NCI-H446 (cell line): ENCODE data around the gene FZR1.
"Not testable (repeated sequence)": the region's sequence is repeated elsewhere in the genome, so short reads cannot be mapped to it uniquely, and the experiment has no call there.

ENCODE experiments used
- DNase-seq, 2 experiments: peaks; one replicate each; lab custom pipeline; 2025; lab: John Stamatoyannopoulos, UW

The FZR1 gene

DNA sequence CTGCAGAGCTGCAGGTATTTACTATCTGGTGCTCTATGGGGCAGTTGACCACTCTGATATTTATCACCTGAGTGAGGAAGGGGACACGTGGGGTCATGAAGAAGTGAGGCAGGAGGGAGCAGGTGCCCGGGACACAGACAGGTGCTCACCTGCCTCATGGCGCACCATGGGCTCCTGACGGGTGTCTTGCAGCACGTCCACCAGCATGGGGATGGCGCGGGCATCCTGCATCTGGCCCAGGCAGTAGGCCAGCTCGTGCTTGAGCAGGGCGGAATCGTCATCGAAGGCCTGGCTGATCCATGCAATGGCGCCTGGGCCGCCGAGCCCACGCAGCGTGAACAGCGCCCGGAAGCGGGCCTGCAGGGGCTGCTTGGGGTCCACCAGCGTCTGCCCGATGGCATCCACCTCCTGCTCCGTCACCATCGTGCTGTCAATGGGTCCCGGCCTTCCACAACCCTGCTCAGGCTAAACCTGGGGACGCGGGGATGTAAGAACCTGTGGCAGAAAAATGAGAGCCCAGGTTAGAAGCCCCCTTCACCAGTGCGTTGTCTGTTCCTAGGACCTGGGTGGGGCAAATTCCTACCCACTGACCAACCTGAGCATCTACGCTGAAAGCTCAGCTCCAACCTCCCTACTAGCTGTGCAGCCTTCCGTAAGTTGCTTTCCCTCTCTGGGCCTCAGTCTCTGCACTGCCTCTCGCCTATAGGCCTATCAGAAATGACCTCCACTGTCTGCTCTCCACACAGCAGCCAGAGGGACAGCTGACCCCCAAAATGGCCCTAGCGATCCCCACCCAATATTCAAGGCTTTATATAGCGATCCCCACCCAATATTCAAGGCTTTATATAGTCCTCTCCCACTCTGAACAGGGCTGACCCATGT lies 9.5 kb upstream of the FZR1 start:
- no peak for DNase-seq

DNA sequence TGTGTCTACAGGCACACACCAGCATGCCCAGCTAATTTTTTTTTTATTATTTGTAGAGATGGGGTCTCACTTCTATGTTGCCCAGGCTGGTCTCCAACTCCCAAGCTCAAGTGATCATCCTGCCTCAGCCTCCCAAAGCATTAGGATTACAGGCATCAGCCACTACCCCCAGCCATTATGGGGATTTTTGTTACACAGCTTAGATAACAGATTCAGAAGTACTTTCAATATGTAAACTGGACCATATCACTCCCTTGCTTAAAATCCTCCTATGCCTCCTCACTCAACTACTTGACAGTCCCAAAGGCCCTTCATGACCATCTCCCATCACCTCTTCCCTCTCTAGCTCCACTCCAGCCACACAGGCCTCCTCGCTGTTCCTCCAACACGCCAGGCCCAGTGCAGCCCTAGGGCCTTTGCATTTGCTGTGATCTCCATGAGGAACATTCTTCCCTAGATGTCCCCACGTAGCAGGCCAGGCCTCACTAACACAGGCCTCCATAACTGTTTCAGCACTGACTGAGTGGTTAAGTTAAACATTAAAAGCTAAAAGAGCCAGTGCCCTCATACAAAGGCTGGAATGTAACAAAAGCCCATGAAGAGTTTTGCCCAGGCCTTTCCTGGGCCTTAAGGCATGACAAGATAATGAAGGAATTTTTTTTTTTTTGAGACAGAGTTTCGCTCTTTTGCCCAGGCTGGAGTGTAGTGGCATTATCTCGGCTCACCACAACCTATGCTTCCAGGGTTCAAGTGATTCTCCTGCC lies 8.2 kb upstream of the FZR1 start:
- DNase-seq, result no peak

DNA sequence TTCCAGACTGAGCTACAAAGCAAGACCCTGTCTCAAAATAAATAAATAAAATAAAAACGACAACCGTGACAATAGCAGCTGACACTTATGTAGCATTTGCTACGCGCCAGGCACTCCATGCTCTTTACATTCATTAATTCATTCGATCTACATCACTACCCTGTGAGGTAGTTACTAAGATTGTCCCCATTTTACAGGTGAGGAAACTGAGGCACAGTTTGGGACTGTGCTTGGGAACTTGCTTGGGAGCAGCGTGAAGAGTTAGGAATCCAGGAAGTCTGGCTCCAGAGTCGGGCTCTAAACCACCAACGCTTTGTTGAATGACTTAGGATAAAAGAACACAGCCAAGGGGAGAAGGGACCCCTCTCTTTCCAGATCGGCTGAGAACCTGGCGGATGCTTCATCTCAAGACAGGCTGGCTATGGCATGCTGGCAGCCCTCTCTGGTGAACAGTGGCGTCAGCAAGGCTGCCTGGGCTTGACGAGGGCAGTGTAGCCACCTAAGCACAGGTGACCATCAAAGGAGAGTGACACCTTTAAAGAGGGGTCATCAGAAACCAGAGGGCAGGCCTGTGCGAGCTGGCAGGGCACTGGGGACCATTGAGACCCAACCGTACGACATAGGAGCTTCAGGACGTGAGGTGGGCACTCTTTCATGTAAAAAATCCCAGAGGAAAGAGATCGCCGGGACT lies 6.2 kb upstream of the FZR1 start:
- no peak for DNase-seq

DNA sequence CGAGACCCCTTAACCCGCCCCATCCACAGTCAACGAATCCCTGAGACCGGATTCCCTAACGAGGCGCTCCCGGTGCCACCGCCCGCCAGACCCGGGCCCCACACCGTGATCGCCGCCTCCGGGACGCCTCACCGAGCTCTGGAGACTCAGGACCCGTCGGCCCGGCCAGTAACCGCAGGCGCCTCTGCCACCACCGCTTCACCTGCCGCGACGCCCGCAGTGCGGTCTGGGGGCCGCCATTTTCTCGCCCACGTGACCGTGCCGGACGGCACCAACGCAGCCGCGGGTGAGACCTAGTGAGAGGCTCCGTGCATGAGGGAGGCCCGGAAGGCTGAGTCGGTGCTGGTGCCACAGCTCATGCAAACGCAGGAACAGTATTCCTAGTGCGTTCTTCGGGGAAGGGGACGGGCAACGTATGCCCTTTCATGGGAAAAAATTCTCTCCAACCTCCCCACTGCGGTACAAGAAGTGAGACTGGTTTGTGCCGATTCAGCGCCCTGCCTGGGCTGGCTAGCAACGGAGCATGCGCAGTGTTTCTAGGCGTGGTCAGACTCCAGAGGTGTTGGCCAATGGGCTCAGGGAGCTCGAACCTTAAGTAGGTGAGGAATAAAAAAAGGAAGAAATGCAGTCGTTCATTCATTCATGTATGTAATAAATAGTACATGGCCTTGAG lies 5.5 kb upstream of the FZR1 start, which contains the start of gene DOHH:
Gene DOHH, minus strand, starts transcription at position 246 of the 673 bp plus-strand sequence. CDS start 3,860 bp downstream, outside the sequence.
- DNase-seq, result peak; percentile 96 to 98

DNA sequence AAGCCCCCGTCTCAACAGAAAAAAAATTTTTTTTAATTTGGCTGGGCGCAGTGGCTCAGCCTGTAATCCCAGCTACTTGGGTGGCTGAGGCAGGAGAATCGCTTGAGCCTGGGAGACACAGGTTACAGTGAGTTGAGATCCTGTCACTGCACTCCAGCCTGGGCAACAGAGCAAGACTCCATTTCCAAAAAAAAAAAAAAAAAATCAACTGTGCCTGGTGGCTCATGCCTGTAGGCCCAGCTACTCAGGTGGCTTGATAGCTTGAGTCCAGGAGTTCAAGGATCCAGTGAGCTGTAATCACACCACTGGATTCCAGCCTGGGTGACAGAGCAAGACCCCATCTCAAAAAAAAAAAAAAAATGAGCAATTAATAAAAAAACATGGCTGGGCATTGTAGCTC lies 4.3 kb upstream of the FZR1 start:
- DNase-seq, result no peak

DNA sequence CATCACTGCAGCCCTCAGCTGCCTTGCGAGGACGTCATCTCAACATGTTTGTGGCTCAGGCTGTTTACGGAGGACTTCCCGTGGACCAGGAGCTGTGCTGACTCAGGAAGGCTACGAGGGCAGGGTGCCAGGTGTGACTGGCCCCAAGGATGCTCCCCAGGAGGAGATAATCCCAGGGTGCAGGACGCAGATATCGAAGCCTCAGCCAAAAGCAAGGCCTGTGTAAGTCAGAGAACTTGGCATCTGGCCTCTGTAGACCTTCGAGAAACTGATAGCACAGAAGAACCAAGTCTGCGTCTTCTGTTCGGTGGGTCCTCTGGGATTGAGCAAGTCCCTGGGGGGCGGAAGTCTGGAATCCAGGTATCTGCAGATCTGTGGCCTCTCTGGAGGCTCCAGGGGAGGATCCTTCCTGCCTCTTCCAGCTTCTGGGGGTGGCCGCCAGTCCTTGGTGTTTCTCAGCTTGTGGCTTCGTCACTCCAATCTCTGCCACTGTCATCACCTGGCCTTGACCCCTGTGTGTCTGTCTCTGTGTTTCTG lies 3.0 kb upstream of the FZR1 start:
- no peak for DNase-seq

DNA sequence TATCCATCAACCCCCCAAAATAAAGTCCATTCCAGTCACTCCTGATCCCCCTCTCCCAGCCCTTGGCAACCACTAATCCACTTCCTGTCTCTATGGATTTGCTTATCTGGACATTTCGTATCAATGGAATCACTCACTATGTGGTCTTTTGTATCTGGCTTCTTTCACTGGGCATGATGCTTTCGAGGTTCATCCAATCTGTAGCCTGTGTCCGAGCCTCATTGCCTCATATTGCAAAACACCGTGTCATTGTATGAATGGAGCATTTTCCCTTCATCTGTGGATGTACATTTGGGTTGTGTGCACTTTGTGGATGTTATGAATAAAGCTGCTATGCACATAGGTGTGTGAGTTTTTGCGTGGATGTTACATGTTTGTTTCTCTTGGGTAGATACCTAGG lies 1.4 kb upstream of the FZR1 start:
- DNase-seq, result no peak

DNA sequence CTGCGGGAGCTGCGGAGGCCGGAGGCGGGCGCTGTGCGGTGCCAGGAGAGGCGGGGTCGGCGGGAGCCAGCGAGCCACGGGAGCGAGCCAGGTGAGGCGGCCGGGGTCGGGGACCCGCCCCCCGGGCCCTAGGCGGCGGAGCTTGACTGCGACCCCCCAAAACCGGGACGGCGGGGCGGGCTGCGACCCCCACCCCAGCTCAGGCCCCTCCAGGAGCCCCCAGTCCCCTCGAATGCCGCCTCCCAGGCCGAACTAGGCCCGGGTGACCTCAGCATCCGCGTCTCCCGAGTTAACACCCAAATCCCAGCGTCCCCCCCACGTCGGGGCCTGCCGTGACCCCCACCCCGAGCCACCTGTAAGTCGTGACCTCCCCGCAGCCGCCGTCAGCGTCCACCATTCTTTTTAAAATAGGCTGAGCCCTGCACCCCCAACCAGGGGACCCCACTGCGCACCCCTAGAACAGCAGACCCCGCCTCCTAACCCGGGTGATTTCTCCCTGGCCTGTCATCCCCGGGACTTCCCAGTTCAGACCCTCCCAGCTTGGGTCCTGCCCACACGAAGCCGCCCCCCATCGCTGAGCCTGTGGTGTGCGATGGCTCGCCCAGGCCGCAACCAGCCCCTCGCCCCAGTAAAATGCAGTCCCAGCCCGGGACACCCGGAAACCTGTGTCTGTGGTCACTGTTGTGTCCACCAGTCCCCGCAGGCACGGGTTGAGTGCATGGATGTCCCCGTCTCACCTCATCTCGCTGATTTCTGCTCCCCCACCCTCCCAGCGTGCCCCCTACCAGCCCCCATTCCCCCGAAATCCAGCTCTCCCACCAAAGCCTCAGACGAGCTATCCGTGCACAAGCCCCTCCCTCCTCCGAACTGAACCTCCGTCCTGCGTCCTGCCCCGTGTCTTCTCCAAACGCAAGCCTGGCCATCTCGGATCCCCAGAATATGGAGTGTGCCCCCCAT lies 551 bp downstream of the FZR1 start:
- no peak for DNase-seq

DNA sequence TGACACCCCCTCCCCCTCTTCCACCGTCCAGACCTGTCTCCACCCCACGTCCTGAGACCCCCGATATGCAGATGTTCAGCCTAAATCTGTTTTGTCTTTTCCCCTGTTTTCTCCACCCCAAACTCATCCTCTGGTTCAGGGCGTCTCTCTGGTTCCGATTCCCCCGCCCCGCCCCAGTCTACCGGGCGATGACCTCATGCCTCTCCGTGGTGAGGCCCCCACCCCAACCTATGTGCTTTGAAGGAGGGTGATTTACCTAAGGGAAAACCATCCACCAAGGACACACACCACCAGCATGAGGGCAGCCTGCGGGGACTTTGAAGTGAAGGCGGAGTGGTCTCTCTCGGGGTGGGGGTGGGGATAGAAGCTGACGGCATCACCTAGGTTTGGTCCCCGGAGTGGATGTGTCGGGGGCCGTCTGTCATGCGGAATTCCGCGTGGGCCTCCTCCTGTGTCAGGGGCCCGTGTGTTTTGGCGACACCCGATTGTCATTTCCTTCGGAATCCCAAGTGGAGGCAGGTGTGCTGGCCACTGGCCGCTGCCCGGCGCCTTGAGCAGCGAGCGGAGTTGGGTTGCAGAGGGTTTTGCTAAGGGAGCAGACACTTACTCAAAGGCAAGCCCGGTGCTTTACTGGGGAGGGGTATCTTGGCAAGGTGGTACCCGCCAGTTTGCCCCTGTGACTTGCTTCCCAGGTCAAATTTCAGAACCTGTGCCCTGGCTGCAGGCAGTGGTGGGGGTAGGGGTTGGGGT lies 1.4 kb downstream of the FZR1 start:
- no peak for DNase-seq

DNA sequence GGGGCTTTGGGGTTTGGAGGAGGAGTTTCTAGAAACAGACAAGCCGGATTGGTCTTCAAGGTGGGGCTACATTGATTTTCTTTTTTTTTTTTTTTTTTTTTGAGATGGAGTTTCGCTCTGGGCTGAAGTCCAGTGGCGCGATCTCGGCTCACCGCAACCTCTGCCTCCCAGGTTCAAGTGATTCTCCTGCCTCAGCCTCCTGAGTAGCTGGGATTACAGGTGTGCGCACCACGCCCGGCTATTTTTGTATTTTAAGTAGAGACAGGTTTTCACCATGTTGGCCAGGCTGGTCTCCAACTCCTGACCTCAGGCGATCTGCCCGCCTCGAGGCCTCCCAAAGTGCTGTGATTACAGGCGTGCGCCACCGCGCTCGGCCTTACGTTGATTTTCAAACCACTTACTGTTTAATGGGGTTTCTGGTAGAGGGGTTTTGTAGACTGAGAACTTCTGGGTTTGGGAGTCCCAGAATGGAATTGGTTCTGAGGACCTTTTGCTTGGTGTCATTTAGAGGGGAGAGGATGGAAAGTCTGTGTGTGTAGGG lies 2.1 kb downstream of the FZR1 start:
- not testable (repeated sequence) for DNase-seq

DNA sequence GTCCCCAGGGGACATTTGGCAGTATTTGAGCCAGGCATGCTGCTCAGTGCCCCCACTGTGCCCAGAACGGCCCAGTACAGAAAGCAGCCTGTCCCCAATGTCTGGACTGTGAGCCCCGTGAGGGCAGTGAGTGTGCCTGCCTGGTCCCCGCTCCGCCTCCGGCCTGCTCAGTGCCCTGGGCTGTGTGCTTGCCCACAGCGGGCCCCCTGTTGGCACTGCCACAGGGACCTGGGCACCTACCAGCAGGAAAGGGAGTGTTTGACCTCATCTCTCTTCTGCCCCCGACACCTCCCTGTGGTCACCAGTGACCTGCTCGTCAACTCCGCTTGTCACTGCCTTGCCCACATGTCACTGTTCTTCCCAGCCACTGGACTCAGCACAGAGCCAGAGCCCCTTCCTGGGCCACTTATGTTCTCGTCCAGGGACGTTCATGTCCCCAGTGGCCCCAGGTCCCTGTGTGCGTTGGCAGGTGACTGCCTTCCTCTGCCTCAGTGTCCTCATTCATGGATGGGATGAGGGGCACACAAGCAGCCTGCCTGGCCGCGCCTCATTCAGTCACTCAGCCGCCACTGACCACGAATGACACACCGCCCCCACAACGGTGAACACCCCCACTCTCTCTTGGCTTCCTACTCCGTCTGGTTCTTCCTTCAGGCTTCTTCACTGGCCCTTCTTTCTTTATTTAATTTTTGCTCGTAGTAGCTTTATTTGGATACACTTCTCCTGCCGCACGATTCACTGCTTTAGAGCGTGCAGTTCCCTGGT lies 2.8 kb downstream of the FZR1 start:
- DNase-seq, result no peak

DNA sequence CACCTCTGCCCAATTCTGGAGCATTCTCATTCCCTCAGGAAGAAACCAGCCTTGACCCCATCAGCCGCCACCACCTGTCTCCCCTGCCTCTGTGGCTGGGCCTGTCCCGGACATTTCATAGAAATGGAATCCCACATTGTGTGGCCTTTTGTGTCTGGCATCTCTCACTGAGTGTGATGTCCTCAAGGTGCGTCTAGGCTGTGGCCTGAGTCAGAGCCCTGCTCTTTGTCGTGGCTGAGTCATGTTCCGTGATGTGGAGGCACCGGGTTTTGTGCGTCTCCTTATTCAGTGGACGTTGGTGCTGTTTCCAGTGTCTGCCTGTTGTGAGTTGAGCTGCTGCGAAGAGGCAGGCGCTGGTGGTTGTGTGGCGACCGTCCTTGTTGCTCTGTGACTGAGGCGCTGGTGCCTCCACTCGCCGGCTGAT lies 3.5 kb downstream of the FZR1 start:
- DNase-seq, result no peak

DNA sequence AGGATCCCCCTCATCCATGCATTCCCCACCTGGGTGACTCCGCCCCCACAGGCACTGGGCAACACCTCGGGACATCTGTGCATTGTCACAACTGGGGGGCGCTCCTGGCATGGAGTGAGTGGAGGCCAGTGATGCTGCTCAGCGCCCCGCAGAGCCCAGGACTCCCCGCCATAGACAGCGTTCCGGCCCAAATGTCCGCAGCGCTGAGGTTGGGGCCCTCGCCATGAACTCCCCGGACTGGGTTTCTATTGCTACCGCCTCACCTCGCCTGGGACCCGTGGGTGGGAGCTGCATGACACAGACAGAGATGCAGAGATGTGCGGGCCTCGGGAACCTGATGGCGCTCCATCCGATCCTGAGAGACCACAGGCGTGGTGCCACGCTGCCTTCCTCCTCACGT lies 4.6 kb downstream of the FZR1 start:
- no peak for DNase-seq

DNA sequence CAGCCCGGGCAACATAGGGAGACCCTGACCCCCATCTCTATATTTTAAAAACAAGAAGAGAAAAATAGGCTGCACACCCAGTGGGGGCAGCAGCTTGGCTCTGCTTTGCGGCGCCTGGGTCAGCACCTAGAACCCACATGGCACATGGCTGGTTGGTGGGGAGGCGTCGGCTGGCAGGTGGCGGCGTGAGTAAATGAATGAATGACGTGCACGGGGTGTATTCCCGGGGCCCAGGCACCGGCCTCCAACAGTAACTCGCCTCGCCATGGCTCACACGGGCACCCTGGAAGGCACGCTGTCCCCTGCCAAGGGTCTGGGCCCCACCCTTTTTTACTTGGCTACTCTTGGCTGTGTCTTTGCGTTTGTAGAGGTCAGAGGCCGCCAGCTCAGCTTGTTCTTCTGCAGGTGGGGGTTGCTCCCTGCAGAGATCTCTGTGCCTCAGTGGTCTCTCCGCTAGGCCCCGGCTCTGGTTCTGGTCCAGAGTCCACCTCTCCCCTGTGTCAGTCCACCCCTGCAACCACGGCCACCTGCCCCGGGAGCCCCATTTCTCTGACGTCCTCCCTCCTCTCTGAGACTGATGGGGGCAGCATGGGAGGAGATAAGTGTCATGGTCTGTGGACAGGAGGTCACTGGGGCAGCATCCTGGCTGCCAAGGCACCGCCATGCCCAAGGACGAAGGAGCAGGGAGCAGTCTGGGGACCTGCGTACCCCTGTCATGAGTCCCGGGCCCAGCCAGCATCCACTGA lies 5.6 kb downstream of the FZR1 start:
- DNase-seq, result no peak

DNA sequence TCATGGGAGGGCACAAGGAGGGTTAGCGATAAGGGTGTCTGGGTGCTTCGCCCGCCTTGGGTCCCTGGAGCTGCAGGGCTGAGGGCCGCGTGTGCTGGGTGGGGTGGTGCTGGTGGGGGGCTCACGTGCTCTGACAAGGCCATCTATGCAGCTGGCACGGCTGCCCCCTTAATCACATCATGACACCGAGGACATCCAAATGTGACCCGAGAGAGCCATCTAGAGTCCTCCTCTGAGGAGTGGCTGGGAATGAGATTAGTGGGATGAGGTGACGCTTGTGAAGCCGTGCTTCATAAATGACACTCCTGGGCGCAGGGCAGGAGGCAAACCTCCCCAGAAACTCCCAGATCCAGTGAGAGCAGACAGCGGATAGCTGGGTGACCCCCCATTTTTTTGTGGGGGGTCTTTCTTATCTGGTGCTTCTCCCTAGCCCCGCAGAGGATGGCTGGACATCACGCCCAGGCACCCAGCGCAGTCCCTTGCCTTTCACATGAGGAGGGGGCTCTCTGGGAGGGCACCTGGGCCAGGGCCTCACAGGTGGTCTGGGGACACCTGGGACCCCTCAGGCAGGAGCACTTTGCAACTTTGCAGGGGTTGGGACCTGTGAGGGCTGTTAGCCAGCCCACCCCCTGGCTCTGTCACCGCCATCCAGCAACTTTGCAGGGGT lies 6.6 kb downstream of the FZR1 start:
- DNase-seq, result no peak

DNA sequence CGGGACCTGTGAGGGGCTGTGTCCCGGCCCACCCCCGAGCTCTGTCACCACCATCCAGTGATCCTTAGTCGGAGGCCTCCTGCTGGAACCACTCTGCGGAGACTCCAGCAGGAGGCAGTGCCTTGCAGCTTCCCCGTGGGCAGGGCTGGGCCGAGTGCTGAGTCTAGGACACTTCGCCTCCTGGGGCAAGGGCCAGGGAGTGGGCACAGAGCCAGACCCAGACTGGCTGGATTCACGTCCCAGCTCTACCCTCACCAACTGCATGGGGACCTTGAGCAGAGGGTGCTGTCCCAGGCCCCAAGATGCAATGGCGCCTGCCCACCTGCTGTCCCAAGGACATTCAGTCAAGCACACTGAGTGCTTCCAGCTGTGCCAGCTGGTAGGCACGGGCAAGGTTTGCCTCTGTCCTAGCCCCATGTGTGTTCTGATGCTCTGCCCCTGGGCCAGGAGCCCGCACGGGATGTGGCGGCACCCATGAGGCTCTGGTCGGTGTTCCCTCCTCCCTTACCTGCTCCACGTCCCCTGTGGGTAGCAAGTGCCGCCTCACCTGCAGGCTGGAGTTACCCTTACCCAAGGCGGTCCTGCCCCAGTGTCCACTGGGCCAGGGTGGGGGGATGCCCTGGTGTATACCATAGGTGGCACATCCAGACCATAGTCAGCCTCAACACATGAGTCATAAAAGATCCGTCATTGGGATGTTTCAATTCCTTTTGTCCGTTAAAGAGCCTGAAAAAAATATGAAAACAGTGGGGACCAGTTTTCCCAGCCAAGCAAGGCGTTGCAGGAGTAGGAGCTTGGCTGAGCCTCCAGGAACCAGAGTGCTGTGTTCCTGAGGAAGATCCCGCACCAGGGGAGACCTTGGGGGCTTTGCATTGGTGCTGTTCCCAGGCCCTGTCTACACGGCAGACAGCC lies 7.4 kb downstream of the FZR1 start:
- DNase-seq, result no peak
